GM21526 (cell line): Measurements from ENCODE around the gene STRAP.
A peak's percentile ranks its signal among the peaks of the same experiment; 100 is the strongest.
"Not testable (repeated sequence)": the region's sequence is repeated elsewhere in the genome, so short reads cannot be mapped to it uniquely, and the experiment has no call there.

ENCODE experiments used
- ATAC-seq: cut with Tn5 transposase; IDR thresholded peaks from one replicate; pipeline ENCODE4 v1.9.1; 2021; ENCODE audit warnings: moderate library complexity; ENCODE audit not compliant: unreplicated experiment, low FRiP score

The STRAP gene

DNA sequence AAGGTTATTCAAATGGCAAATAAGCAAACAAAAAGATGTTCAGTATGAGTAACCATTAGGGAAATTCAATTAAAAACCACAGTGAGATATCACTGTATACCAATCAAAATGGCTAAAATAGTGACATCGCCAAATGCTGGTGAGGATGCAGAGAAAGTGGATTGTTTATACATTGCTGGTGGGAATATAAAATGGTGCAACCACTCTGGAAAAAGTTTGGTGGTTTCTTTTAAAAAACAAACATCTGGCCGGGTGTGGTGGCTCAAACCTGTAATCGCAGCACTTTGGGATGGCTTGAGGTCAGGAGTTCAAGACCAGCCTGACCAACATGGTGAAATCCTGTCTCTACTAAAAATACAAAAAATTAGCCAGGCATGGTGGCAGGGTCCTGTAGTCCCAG, 14.0 kb upstream of the STRAP start:
- ATAC-seq, result no peak

DNA sequence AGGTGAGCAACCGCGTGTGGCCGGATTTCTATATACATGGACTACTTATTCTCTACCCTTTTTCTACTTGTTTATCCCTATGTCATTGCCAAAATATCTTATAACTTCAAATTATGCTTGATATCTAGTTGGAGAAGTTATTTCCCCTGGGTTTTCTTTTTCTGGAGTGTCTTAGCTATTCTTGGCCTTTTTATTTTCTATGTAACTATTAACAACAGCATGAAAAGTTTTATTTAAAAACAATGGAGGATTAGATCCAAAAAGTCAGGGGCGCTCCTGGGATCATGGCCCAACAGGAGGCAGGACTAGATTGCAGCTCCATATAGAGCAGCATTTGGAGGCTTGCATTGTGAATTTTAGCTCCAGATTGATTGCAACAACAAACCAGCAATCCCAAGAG, 8.6 kb upstream of the STRAP start:
- no peak for ATAC-seq

DNA sequence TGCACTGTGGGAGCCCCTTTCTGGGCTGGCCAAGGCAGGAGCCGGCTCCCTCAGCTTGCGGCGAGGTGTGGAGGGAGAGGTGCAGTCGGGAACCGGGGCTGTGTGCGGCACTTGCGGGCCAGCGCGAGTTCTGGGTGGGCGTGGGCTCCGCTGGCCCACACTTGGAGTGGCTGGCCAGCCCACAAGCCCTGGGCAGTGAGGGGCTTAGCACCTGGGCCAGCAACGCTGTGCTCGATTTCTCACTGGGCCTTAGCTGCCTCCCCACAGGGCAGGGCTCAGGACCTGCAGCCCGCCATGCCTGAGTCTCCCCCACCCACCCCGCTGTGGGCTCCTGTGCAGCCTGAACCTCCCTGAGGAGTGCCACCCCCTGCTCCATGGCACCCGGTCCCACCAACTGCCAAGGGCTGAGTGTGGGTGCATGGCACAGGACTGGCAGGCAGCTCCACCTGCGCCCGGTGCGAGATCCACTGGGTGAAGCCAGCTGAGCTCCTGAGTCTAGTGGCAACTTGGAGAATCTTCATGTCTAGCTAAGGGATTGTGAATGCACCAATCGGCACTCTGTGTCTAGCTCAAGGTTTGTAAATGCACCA, 7.5 kb upstream of the STRAP start:
- ATAC-seq, result not testable (repeated sequence)

DNA sequence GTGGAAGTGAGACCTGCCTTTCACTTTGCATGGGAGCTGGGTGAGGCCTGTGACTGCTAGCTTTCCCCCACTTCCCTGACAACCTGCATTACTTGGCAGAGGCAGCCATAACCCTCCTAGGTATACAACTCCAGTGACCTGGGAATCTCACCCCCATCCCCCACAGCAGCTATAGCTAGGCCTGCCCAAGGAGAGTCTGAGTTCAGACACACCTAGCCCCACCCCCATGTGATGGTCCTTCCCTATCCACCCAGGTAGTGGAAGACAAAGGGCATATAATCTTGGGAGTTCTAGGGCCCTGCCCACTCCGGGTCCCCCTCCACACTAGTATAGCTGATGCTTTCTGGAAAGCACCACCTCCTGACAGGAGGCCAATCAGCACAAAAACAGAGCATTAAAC, 6.3 kb upstream of the STRAP start:
- ATAC-seq, result no peak

DNA sequence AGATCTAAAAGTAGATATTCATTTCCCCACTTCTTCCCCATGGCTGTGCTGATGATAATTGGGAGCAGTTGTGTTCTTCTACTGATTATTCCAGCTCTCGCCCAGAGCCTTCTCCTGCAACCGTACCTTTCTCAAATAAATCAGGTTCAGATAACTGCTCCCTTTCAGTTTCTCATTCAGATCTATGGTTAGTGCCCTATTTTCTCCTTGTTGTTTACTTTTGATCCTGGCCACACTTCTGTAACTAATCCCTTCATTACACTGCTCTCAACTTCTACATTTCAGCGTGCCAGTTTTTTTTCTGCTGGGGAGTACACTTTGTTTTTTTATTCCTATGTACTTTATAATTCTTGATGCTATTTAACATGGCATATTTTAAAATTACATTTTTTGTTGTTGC, 2.8 kb upstream of the STRAP start:
- ATAC-seq, result no peak

DNA sequence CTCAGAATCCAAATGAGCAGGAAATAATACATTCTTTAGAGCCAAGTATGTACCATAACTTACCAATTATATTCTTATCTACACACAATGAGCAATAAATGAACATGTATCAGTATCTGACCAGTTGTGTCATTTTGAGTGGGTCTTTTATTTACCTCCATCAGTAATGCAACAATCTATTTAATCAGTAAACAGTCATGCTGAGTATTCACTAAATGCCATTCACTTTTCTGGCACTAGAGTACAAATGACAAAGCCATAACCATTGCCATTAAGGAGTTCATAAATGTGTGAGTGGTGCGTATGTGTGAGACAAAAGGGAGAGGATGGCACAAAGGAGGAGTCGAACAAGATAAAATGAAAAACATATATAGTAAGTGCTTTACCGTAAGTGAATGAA, 1.5 kb upstream of the STRAP start:
- no peak for ATAC-seq

DNA sequence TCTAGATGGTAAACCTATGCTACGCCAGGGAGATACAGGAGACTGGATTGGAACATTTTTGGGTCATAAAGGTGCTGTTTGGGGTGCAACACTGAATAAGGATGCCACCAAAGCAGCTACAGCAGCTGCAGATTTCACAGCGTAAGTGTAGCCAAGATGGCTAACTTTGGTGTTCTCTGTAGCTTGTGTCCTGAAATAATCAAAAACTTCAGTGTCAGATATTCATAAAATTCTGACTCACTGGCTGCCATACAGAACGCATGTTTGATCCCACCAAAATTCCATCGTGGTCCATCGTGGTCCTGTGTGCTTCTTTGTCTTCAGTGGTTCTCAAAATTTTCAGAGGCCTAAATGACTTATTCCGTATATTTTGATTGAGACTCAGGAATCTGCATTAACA, 1.3 kb downstream of the STRAP start:
- no peak for ATAC-seq

DNA sequence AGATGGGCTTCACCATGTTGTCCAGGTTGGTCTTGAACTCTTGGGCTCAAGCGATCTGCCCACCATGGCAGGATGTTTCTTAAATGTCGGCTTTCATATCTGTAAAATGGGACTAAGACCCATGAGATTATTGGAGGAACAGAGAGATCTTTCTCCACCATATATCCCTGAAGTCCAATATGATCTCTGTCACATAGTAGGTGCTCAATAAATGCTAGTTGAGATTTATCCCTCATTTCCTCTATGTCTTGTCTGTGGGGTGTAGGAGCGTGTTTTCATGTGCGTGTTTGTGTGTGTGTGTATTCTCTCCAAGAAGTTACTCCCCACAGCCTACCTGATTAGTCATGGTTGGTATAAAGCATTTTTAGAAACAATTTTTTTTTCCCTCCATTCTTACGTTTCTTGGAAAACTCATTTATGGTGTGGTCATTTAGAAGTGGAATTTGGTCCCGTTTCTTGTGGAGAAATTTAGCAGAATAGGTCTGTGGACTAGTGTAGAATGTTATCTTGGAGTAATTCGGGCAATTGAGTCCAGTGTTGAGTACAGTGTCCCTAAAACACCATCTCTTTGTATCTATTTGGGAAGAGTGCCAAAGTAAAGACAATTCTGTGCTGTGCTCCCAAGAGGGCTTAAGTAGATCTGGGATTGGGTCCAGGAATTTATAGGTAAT, 4.3 kb downstream of the STRAP start:
- no peak for ATAC-seq

DNA sequence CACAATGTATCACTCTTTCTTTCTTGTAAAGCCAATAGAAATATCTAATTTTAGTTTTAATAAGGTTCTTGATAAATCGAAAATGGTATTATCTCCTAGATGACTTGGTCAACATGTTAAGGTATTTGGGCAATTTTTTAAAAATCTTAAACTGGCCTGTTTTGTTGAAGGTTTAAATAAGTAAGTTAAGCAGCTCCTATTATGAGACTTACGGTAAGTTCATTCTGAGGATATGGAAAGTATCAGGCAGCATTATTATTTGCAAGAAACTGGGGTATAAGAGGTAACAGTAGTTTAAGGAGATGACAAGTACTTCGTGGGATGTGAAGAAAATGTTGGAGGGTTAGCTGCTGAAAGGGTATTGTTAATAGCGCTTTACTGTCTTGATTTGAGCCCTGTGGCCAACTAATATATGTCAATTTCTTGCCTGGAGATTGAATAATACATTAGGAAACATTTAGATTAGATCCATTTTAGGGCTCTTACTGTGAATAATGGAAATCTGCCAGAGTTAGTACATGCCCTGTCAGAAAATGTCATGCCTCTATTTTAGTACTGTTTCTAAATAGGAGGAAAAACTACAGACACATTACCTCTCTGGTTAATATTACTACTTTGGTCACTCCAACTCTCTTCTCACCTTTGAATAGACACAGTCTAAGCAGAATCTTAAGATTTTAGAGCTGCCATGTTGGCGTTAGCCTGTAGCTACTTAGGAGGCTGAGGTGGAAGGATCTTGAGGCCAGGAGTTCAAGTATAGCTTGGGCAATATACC, 5.0 kb downstream of the STRAP start:
- no peak for ATAC-seq

DNA sequence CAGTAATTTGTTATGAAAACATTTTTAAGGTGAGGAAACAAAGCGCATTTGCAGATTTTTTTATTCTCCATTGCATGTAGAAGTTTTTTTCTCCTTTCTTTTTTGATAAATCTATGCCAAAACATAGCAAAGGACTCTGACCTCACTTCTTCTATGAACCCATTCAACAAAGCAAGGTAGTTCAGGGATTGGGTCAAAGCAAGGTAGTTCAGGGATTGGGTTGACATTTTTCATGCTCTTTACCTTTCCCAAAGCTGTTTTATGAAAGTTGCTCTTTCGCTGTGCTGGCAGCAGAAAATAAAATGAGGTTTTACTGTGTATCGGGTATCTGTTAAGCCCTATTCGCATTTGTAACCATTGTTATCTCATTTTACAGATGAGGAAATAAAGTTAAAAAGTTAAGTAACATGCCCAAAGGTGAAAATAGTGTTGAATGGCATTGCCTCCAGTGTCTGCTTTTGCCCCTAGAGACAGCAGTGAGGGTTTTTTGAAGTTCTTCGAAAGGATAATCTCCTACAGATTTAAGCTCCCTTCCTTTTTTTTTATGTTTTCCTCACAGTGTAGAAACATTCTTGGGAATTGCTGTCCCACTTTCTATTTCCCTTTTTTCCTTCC, 10.6 kb downstream of the STRAP start:
- no peak for ATAC-seq

DNA sequence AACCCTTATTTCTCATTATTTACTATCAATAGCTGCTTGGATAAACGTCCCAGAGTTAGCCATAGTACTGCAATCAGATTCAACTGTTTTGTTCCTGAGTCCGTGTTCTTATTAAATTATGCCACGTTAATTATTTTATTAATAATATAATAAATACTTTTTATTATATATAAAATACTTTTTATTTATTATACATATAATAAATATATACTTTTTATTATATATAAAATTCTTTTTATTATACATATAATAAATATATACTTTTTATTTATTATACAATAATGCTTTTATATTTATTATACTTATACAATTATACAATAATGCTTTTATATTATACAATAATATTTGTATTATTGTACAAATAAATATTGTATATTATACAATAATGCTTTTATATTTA, 11.1 kb downstream of the STRAP start:
- no peak for ATAC-seq

DNA sequence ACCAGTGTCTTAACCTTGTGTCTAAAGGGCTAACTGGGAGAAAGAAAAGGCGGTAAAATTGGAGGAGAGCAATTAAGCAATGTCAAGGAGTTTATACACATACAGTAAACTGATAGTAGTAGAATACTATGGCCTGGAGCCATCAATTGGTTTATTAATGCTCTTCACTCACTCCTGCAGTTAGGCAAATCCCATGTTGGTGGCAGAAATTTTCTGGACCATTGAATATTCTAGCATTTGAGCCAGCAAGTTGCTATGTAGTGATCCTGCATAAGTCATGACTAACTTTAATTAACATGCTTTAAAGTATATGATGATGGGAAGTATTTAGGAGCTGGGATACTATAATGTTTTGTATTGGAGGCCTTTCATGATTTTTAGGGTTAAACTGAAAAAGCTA, 14.7 kb downstream of the STRAP start:
- no peak for ATAC-seq

DNA sequence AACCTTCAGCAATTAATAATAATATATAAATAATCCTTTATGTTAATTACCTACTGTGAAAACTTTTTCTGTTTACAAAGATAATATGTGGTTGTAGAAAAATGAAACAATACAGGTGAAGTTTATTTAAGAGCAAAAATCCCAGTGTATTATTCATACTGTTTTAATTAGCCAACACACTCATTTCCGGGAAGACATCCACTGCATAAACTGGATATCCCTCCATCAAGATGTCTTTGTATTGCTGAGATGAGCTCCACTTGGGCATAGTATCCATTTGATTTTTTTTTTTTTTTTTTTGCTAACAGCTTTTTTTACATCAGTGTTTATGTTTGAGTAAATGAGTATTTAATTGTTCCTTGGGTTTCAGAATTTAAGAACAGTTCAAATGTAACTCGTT, 15.2 kb downstream of the STRAP start:
- no peak for ATAC-seq

DNA sequence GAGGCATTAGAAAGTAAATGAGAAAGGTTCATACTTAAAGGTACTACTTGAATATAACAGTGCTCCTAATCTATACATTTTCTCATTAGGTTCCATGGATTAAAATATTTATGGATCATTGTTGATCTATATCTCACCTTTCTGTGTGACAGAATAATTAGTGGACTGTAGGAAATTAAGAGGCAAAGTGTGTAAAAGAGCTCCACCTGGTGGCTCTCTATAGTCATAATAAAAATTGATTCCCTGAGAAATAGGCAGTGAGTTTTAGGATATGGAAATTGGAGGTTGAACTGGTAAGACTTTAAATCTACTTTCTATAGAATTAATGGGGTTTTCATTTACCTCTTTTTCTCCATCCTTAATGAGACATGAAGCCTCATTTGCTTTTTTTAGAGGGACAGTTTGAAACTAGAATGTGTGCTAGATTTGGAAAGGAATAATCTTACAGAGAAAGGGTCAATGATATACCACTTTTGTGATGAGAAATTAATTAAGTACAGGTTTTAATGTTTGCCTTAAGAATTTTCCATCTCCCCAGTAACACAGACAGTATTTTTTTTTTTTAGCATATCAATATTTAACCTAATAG, 17.2 kb downstream of the STRAP start:
- no peak for ATAC-seq

DNA sequence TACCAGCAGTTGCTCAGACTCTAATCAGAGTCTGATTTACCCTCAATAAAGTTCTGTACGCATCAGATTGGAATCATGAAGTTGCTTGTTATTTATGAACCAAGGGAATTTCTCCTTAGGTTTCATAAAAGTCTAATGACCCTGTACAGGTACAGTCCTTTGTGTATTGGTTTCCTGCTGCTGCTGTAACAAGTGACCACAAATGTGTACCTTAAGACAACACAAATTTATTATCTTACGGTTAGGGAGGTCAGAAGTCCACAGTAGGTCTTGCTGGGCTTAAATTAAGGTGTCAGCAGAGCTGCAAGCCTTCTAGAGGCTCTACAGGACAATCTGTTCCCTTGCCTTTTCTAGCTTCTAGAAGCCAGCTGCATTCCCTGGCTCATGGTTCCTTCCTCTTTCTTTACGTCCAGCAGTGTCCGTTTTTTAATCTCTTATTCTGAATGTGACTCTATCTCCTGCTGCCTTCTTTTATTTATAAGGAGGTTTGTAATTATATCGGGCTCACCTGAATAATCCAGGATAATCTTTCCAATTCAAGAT, 22.3 kb downstream of the STRAP start:
- no peak for ATAC-seq

DNA sequence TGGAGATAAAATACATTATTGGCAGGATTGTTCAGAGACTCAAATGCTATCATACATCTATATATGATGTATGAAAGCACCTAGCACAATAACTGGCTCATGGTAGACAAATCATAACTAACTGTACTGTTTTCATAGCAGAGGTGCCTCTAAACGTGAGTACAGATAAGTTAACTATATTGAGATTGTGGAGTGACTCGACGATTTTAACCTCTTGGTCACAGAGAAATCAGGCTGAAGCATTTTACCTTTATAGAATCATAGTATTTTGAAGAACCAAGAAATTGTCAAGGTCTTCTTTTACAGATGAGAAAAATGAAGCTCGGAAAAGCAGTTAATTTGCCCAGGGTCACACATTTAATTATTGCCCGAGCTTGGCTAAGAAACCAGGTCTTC, 28.3 kb downstream of the STRAP start:
- ATAC-seq, result no peak

DNA sequence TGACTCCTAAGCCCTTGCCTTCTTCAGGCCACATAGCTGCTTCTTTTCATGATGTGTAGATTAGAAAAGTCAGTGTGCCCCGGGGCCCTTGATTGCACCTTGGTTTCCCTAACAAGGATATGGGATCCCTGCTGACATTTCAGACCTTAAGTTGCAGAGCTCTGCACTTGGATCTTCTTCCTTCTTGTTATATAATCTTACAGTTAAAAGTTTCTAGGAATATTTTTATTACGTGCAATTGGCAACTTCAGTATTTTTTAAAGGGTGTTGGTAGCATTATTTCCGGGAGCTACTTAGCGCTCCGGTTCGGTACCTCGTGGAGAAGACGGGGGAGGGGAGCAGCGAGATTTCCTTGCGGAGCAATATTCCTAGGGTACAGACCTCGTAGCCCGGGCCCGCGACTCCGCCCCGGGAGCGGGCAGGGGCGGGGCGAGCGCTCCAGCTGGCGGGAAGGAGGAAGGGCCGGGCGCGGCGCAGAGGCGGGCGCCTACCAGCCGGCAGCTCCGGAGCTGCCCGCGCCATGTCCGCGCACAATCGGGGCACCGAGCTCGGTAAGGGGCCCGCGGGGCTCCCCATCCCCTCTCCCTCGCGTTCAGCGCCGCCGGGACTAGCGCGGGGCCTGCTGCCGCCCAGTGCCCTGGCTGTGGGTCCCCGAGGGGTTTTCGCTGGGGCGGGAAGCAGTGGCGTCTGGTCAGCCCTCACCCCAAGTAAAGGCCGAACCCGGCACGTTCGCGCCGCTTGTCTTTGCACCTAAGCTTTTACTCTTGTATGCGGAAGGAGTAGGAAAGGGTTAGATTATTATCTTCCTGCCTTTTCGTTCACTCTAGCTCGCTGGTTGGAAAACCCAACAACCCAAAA, 28.9 kb downstream of the STRAP start, which contains the start of gene DERA:
TSS of gene DERA (plus strand) at position 469 of the 858 bp plus-strand sequence. CDS start at position 521, 52 bp downstream.
- peak; percentile 90 for ATAC-seq

DNA sequence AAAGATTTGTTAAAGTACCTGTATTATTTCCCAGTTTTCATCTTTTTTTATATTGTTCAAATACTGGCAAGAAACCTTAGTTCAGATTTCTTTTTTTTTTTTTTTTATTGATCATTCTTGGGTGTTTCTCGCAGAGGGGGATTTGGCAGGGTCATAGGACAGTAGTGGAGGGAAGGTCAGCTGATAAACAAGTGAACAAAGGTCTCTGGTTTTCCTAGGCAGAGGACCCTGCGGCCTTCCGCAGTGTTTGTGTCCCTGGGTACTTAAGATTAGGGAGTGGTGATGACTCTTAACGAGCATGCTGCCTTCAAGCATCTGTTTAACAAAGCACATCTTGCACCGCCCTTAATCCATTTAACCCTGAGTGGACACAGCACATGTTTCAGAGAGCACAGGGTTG, 29.7 kb downstream of the STRAP start:
- not testable (repeated sequence) for ATAC-seq

DNA sequence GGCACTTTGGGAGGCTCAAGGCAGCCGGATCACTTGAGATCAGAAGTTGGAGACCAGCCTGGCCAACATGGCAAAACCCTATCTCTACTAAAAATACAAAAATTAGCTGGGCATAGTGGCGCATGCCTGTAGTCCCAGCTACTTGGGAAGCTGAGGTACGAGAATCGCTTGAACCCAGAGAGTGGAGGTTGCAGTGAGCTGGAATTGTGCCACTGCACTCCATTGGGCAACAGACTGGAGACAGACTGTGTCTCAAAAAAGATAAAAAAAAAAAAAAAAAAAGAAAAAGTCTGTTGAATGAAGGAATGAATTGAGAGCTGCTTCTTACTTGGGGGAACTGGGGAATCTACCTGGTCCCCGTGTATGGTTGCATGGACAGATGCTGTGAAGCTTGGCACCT, 31.9 kb downstream of the STRAP start:
- ATAC-seq, result not testable (repeated sequence)

DNA sequence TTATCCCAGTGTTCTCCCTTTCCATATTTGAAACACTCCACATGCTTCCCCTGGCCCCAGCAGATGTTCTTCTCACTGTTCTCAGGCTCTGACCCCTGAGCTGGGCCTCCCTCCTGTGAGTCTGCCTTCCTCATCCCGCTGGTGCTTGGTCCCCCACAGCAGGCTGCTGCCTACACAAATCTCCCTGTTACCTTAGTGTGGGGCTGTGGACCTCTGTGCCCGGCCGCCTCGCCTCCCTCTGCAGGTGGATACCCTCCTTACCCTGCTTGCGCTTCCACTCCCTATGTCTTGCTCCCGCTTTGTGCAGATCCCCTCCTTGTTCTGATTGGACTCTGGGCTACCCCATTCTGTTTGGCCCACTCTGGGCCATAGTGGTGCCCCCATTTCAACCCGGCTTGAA, 35.9 kb downstream of the STRAP start:
- no peak for ATAC-seq
